OCI-LY7 (cell line): ENCODE data around the gene PSME3IP1. TPM values are rescaled to one million over a fixed set of nuclear protein-coding genes. Genes with fewer than 3 reads are reported as not detected.
"Not testable (repeated sequence)": the region's sequence is repeated elsewhere in the genome, so short reads cannot be mapped to it uniquely, and the experiment has no call there.

Source experiments
- BruUV-seq: library from RNA; stranded (reverse); fragments of 400-500 nt; replicated peaks from 2 replicates; lab custom pipeline; 2021; lab: Mats Ljungman, UMichigan
- CTCF ChIA-PET: fragments of 300-600 bp; sonication (Branson Sonifier 250); formaldehyde crosslinking; loops from one replicate; lab custom pipeline; 2022; ENCODE audit warnings: antibody characterized with exemption; ENCODE audit not compliant: unreplicated experiment; lab: Charles Lee
- POLR2A ChIA-PET: fragments of 300-600 bp; sonication (Branson Sonifier 250); formaldehyde crosslinking; loops from one replicate; lab custom pipeline; 2022; ENCODE audit warnings: antibody characterized with exemption; lab: Charles Lee
- DNase-seq: peaks from one replicate; pipeline ENCODE4 v3.0.0-alpha.2; 2015; ENCODE audit warnings: low spot score
- H2AFZ ChIP-seq: fragments of 200-600 bp; sonication (generic), shearing (Covaris generic); 2 replicates; pipeline ENCODE4 v1.6.1; 2014; ENCODE audit warnings: mild to moderate bottlenecking, antibody characterized with exemption, low read length, moderate library complexity
- H3K27ac ChIP-seq: fragments of 200-600 bp; sonication (generic); 2 replicates; pipeline ENCODE4 v1.5.1; 2014; ENCODE audit warnings: mixed run types, low read depth, mild to moderate bottlenecking, moderate library complexity, low read length, inconsistent platforms; ENCODE audit not compliant: poor library complexity, severe bottlenecking
- H3K36me3 ChIP-seq: fragments of 200-600 bp; sonication (generic); 2 replicates; pipeline ENCODE4 v1.6.1; 2014; ENCODE audit warnings: mild to moderate bottlenecking, antibody characterized with exemption, low read length, moderate library complexity, mixed read lengths; ENCODE audit not compliant: insufficient read depth
- H3K4me1 ChIP-seq: fragments of 200-600 bp; sonication (generic); 2 replicates; pipeline ENCODE4 v1.5.1; 2014; ENCODE audit warnings: mild to moderate bottlenecking, low read length; ENCODE audit not compliant: insufficient read depth, poor library complexity, severe bottlenecking
- H3K4me2 ChIP-seq: fragments of 200-600 bp; sonication (generic); 2 replicates; pipeline ENCODE4 v1.6.1; 2014; ENCODE audit warnings: mild to moderate bottlenecking, low read length
- H3K4me3 ChIP-seq: fragments of 200-600 bp; sonication (generic); 2 replicates; pipeline ENCODE4 v1.5.1; 2014; ENCODE audit warnings: mild to moderate bottlenecking, low read depth, low read length; ENCODE audit not compliant: poor library complexity, severe bottlenecking
- H3K79me2 ChIP-seq: fragments of 200-600 bp; sonication (generic); 2 replicates; pipeline ENCODE4 v1.6.1; 2016; ENCODE audit warnings: low read depth, mild to moderate bottlenecking, low read length, moderate library complexity, mixed read lengths; ENCODE audit not compliant: insufficient read depth
- H3K9me2 ChIP-seq: fragments of 200-600 bp; sonication (generic); 2 replicates; pipeline ENCODE4 v1.6.1; 2016; ENCODE audit warnings: mild to moderate bottlenecking, low read length, mixed read lengths; ENCODE audit not compliant: insufficient read depth
- H3K9me3 ChIP-seq: fragments of 200-600 bp; sonication (generic); 2 replicates; pipeline ENCODE4 v1.6.1; 2014; ENCODE audit warnings: mild to moderate bottlenecking, mixed run types, low read length, mixed read lengths
- H4K20me1 ChIP-seq: fragments of 200-600 bp; sonication (generic); 2 replicates; pipeline ENCODE4 v1.6.1; 2014; ENCODE audit warnings: mild to moderate bottlenecking, antibody characterized with exemption, low read length, moderate library complexity, mixed read lengths; ENCODE audit not compliant: insufficient read depth
- EZH2phosphoT487 ChIP-seq: fragments of 200-600 bp; sonication (generic); IDR thresholded peaks from 2 replicates; pipeline ENCODE4 v1.6.1; 2018; ENCODE audit warnings: low read depth, borderline replicate concordance, mild to moderate bottlenecking, mixed run types, antibody characterized with exemption, low read length, moderate library complexity, mixed read lengths
- intact Hi-C: fragments of 100-400 bp; cut with micrococcal nuclease; formaldehyde crosslinking; loops from one replicate; pipeline ENCODE4 v1.10.0; 2022; ENCODE audit not compliant: unreplicated experiment
- total RNA-seq, 2 experiments: library from RNA; depleted of rRNA in 1 of 2; stranded (reverse); fragments of >200 nt in 1 of 2; shearing (Covaris generic) in 1 of 2; gene quantifications; 2 replicates each; pipeline ENCODE4 v1.2.3, GENCODE V29; 2014 to 2022
- TF ChIP-seq, protein P1 (sequence below): fragments of 200-600 bp; sonication (generic); conservative IDR thresholded peaks from 2 replicates; pipeline ENCODE4 v1.5.1; 2014; ENCODE audit warnings: mild to moderate bottlenecking, antibody characterized with exemption, low read length, moderate library complexity, mixed read lengths

The PSME3IP1 gene
- total RNA-seq, 2 experiments from 2014 or later = 89.5 to 152 TPM

DNA sequence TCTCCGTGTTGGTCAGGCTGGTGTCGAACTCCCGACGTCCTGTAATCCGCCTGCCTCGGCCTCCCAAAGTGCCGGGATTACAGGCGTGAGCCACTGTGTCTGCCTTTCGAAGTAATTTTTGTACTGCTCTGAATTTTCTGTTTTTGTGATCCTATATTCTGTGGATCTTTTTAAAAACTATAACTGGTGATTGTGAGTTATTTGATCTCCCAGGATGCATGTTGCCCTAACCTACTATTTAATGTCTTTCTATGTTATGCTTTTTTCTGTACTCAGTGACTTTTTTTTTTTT is 2.8 kb upstream of the PSME3IP1 start:
- ChIA-PET CTCF (no interaction called here), POLR2A (interaction anchor here (0.7 to 1.5 kb wide), 2 partner anchors 36 to 81 kb away, joined by 3 to 4 read pairs; no protein-coding TSS in a partner anchor)
- no peak overlapping the region for H3K4me2 ChIP-seq
- no peak for TF ChIP-seq EZH2phosphoT487
- TF ChIP-seq, protein P1, sequence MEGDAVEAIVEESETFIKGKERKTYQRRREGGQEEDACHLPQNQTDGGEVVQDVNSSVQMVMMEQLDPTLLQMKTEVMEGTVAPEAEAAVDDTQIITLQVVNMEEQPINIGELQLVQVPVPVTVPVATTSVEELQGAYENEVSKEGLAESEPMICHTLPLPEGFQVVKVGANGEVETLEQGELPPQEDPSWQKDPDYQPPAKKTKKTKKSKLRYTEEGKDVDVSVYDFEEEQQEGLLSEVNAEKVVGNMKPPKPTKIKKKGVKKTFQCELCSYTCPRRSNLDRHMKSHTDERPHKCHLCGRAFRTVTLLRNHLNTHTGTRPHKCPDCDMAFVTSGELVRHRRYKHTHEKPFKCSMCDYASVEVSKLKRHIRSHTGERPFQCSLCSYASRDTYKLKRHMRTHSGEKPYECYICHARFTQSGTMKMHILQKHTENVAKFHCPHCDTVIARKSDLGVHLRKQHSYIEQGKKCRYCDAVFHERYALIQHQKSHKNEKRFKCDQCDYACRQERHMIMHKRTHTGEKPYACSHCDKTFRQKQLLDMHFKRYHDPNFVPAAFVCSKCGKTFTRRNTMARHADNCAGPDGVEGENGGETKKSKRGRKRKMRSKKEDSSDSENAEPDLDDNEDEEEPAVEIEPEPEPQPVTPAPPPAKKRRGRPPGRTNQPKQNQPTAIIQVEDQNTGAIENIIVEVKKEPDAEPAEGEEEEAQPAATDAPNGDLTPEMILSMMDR = no peak
- no peaks in the 10 kb centered on the region for H3K9me2 ChIP-seq
- H2AFZ ChIP-seq = no peak overlapping the region
- intact Hi-C loops = loop anchor here (5.0 to 10.0 kb wide), 3 partner anchors 59 to 226 kb away; partner anchors contain the start of gene ARL2BP
- peaks cover 20% of the 10 kb centered on the region for H3K4me1 ChIP-seq
- no peaks in the 10 kb centered on the region for H3K9me3 ChIP-seq
- no TSS peak for BruUV-seq
- no peak overlapping the region for H3K4me3 ChIP-seq
- peaks cover 10% of the 10 kb centered on the region for H3K36me3 ChIP-seq
- H4K20me1 ChIP-seq = no peaks in the 10 kb centered on the region; the same call in 1 of the 2 replicates
- peaks cover 85% of the 10 kb centered on the region for H3K79me2 ChIP-seq
- no peak overlapping the region for H3K27ac ChIP-seq
- no peak for DNase-seq

DNA sequence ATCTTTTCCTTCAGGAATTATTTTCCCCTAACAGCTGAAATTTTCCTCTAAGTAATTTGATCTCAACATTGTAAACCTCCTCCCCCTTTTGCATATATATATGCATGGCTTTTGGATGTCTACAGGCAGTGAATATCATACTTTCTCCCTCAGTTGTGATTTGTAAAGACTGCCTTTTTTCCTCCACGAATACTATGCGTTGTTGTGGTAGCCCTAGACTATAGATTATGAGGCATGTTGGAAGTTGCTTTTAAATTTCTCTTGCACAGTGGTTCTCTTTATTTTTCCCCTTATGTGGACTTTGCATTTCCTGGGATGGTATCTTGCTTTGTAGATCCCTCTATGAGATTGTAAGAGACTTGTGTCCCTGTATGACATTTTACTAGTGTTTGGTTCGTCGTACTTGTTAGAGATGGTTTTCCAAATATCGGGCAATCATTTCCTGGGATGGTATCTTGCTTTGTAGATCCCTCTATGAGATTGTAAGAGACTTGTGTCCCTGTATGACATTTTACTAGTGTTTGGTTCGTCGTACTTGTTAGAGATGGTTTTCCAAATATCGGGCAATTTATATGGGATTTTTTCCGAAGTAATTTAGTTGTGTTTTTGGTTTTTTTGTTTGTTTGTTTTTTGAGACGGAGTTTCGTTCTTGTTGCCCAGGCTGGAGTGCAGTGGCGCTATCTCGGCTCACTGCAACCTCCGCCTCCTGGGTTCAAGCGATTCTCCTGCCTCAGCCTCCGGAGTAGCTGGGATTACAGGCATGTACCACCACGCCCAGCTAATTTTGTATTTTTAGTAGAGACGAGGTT is 2.3 kb upstream of the PSME3IP1 start:
- H3K27ac ChIP-seq, H4K20me1 ChIP-seq, H2AFZ ChIP-seq, DNase-seq, H3K9me3 ChIP-seq, BruUV-seq, CTCF ChIA-PET, H3K9me2 ChIP-seq: not testable (repeated sequence)
- Histone ChIP-seq H3K4me2 (peak overlapping the region; percentile 77), H3K36me3 (peaks cover 10% of the 10 kb centered on the region), H3K4me1 (peaks cover 25% of the 10 kb centered on the region), H3K4me3 (peak overlapping the region; percentile 87), H3K79me2 (peaks cover 90% of the 10 kb centered on the region)
- POLR2A ChIA-PET = interaction anchor here (0.6 to 1.5 kb wide), 2 partner anchors 25 to 36 kb away, joined by 3 to 4 read pairs; no protein-coding TSS in a partner anchor
- intact Hi-C loops = loop anchor here (5.0 to 10.0 kb wide), 3 partner anchors 59 to 227 kb away; partner anchors contain the start of gene ARL2BP

DNA sequence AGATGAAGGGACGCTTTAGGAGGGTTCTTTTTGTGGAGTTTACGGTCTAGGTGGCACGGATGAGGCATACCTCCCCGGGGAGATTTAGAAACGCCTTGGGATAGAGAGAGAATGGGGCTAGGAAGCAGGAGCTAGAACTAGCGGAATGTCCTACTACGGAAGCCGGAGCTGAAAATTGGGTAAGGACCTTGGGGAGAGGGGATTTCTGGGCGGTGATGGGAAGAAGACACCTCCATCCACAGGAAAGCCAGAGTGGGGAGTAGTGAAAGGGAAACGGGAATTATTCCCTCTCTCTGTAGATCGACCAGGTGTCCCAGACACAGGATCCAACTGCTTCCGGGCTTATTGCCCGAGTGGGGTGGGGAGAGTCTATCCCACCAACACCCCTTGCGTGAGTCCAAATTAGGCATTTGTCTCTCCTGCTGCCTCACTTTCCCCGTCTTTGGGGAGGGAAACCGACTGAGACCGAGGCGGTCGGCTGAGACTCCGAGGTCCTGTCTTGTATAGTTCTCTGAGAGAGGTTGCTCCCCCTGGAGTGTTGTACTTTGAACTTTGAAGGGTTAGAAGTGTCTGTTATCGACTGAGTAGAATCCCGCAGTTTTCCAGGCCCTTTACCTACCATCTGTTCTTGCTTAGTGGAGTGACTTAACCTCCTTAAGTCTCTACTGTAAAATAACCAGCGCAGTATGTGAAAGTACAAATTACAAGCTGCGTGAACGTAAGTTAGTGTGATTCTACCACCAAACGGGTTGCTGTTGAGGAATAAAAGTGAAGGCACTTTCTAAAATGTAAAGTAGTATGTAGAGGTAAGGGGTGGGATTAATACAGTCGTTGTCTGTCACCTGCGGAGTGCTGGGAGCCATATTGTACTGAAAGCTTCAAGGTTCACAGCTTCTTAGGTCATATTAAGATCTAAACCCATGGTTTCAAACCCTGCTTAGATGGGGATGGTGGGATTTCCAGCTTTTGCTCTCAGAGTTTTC is 1.3 kb upstream of the PSME3IP1 start:
- peaks cover 30% of the 10 kb centered on the region for H3K4me1 ChIP-seq
- no peak for TF ChIP-seq EZH2phosphoT487
- TF ChIP-seq, protein P1 = no peak

More for the DNA sequence above, 1.3 kb upstream of the PSME3IP1 start:
- Histone ChIP-seq H2AFZ (peak overlapping the region; percentile 61; the same call in 1 of the 2 replicates), H3K9me3 (no peaks in the 10 kb centered on the region), H3K4me2 (peak overlapping the region; percentile 77), H4K20me1 (no peaks in the 10 kb centered on the region; the same call in 1 of the 2 replicates), H3K79me2 (peaks cover 90% of the 10 kb centered on the region), H3K9me2 (no peaks in the 10 kb centered on the region), H3K27ac (peak overlapping the region; percentile 46), H3K36me3 (peaks cover 10% of the 10 kb centered on the region), H3K4me3 (peak overlapping the region; percentile 87)
- BruUV-seq = no TSS peak
- intact Hi-C loops = loop anchor here (5.0 to 10.0 kb wide), 3 partner anchors 60 to 228 kb away; partner anchors contain the start of gene ARL2BP
- CTCF ChIA-PET = no interaction called here
- DNase-seq = peak; percentile 28
- POLR2A ChIA-PET = interaction anchor here (0.6 to 1.2 kb wide), 3 partner anchors 26 to 82 kb away, joined by 4 to 5 read pairs (median 4); no protein-coding TSS in a partner anchor
